ENCODE measurements around the gene DNMT1.

- TF ChIP-seq CTCF (IDR thresholded peaks at IDR 0.05) (no peak), POLR2A (IDR thresholded peaks at IDR 0.05; ENCODE audit: low read depth) (no peak), POLR2AphosphoS5 (IDR thresholded peaks at IDR 0.05) (no peak)
Observed at GRCh38 chr19:10224337-10224736, 29.6 kb upstream of the DNMT1 start.
